HG03095 (cell line): ENCODE data around the gene NEAT1.

ENCODE experiments used
- ATAC-seq: cut with Tn5 transposase; IDR thresholded peaks from one replicate; pipeline ENCODE4 v1.9.1; 2021; ENCODE audit warnings: moderate library complexity; ENCODE audit not compliant: unreplicated experiment

NEAT1 gene

GRCh38 chr11:65421794-65422632, 585 bp upstream of the NEAT1 start:
- no peak for ATAC-seq

GRCh38 chr11:65423516-65424204, 1.1 kb downstream of the NEAT1 start:
- no peak for ATAC-seq

GRCh38 chr11:65424205-65425104, 1.9 kb downstream of the NEAT1 start:
- ATAC-seq, result no peak

- no peak for ATAC-seq
Observed at GRCh38 chr11:65425105-65425970, 2.7 kb downstream of the NEAT1 start.

- peak; percentile 28 for ATAC-seq
Observed at GRCh38 chr11:65425971-65426838, 3.6 kb downstream of the NEAT1 start.

- no peak for ATAC-seq
Observed at GRCh38 chr11:65426839-65427690, 4.5 kb downstream of the NEAT1 start.

- ATAC-seq, result no peak
Observed at GRCh38 chr11:65427691-65428577, 5.3 kb downstream of the NEAT1 start.

GRCh38 chr11:65428578-65429067, 6.0 kb downstream of the NEAT1 start:
- ATAC-seq, result no peak

- no peak for ATAC-seq
Observed at GRCh38 chr11:65429068-65429681, 6.6 kb downstream of the NEAT1 start.

- ATAC-seq, result no peak
Observed at GRCh38 chr11:65429724-65430405, 7.3 kb downstream of the NEAT1 start.

GRCh38 chr11:65430406-65431217, 8.0 kb downstream of the NEAT1 start:
- no peak for ATAC-seq

- no peak for ATAC-seq
Observed at GRCh38 chr11:65431451-65432099, 9.0 kb downstream of the NEAT1 start.

- ATAC-seq, result no peak
Observed at GRCh38 chr11:65432100-65432650, 9.6 kb downstream of the NEAT1 start.

- ATAC-seq, result no peak
Observed at GRCh38 chr11:65432686-65433582, 10.3 kb downstream of the NEAT1 start.
